ENCODE measurements around the gene SND1.
"Not testable (repeated sequence)": the region's sequence is repeated elsewhere in the genome, so short reads cannot be mapped to it uniquely, and the experiment has no call there.

The SND1 gene

GRCh38 chr7:127653396-127653795 is 1.4 kb downstream of the SND1 start:
- DNase-seq, result no peak

- no peak for DNase-seq
Observed at GRCh38 chr7:127654404-127655394, 2.7 kb downstream of the SND1 start.

GRCh38 chr7:127655720-127656119 is 3.7 kb downstream of the SND1 start:
- no peak for DNase-seq

- no peak for DNase-seq
Observed at GRCh38 chr7:127657500-127657899, 5.5 kb downstream of the SND1 start.

- no peak for DNase-seq
Observed at GRCh38 chr7:127658970-127659630, 7.1 kb downstream of the SND1 start.

GRCh38 chr7:127665922-127666321 is 13.9 kb downstream of the SND1 start:
- DNase-seq, result no peak

- no peak for DNase-seq
Observed at GRCh38 chr7:127666602-127667001, 14.6 kb downstream of the SND1 start.

GRCh38 chr7:127667017-127667670 is 15.2 kb downstream of the SND1 start:
- no peak for DNase-seq

- no peak for DNase-seq
Observed at GRCh38 chr7:127667759-127668530, 16.0 kb downstream of the SND1 start.

- DNase-seq, result no peak
Observed at GRCh38 chr7:127671341-127671740, 19.3 kb downstream of the SND1 start.

GRCh38 chr7:127673902-127674301 is 21.9 kb downstream of the SND1 start:
- no peak for DNase-seq

- no peak for DNase-seq
Observed at GRCh38 chr7:127674361-127674760, 22.4 kb downstream of the SND1 start.

- DNase-seq, result not testable (repeated sequence)
Observed at GRCh38 chr7:127674923-127675322, 22.9 kb downstream of the SND1 start.

GRCh38 chr7:127675721-127676120 is 23.7 kb downstream of the SND1 start:
- DNase-seq, result no peak

GRCh38 chr7:127677433-127678230 is 25.6 kb downstream of the SND1 start:
- DNase-seq, result no peak

GRCh38 chr7:127678337-127678736 is 26.3 kb downstream of the SND1 start:
- no peak for DNase-seq

GRCh38 chr7:127678947-127679346 is 27.0 kb downstream of the SND1 start:
- DNase-seq, result no peak

GRCh38 chr7:127680983-127681382 is 29.0 kb downstream of the SND1 start:
- no peak for DNase-seq

- DNase-seq, result no peak
Observed at GRCh38 chr7:127682140-127682539, 30.1 kb downstream of the SND1 start.

- DNase-seq, result no peak
Observed at GRCh38 chr7:127683776-127684681, 32.0 kb downstream of the SND1 start.

Data from stimulated activated CD4-positive, alpha-beta T cell treated with anti-CD3 and anti-CD28 coated beads, Interleukin-4, amount 100 ng/mL, for 1 hour (primary cell).